ENCODE results near the gene NKG7. TPM values are rescaled to one million over a fixed set of nuclear protein-coding genes. Genes with fewer than 3 reads are reported as not detected.

Gene NKG7
- total RNA-seq, 1 donor = not detected

DNA sequence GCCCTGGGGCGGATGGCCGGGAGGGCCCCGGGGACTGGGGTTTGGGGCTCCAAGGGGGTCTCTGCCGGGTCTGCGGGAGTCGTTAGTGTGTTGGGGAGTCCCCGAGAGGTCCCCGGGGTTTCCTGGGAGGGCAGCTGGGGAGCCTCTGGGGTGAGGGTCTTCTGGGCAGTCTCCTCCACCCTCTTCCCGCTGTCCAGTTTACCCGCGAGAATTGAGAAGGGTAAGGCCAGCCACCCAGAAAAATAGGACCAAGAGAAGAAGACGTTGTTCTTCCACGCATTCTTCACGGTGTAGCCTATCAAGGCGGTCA, 5.2 kb downstream of the NKG7 start:
- Histone ChIP-seq H3K4me1 (ENCODE audit: insufficient read depth, low read length) (peaks cover 39% of the 10 kb centered on the region), H3K4me3 (ENCODE audit: insufficient read depth, low read length) (peak overlapping the region; percentile 99), H3K36me3 (ENCODE audit: insufficient read depth, low read length) (no peaks in the 10 kb centered on the region), H3K79me2 (ENCODE audit: insufficient read depth, low read length) (peaks cover 30% of the 10 kb centered on the region), H3K27me3 (ENCODE audit: insufficient read depth, low read length) (no peaks in the 10 kb centered on the region), H3K9me3 (ENCODE audit: low read depth, low read length) (no peaks in the 10 kb centered on the region), H2AFZ (ENCODE audit: low read length) (peak overlapping the region; percentile 94), H3K27ac (ENCODE audit: low read depth, low read length) (peak overlapping the region; percentile 70), H4K20me1 (ENCODE audit: insufficient read depth, low read length) (no peaks in the 10 kb centered on the region), H3K4me2 (ENCODE audit: insufficient read depth, low read length) (peak overlapping the region; percentile 100)
- TF ChIP-seq, protein P1, sequence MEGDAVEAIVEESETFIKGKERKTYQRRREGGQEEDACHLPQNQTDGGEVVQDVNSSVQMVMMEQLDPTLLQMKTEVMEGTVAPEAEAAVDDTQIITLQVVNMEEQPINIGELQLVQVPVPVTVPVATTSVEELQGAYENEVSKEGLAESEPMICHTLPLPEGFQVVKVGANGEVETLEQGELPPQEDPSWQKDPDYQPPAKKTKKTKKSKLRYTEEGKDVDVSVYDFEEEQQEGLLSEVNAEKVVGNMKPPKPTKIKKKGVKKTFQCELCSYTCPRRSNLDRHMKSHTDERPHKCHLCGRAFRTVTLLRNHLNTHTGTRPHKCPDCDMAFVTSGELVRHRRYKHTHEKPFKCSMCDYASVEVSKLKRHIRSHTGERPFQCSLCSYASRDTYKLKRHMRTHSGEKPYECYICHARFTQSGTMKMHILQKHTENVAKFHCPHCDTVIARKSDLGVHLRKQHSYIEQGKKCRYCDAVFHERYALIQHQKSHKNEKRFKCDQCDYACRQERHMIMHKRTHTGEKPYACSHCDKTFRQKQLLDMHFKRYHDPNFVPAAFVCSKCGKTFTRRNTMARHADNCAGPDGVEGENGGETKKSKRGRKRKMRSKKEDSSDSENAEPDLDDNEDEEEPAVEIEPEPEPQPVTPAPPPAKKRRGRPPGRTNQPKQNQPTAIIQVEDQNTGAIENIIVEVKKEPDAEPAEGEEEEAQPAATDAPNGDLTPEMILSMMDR (IDR thresholded peaks at IDR 0.05; ENCODE audit: extremely low read depth, low read depth, low read length) = no peak
- peak; percentile 62 for DNase-seq (ENCODE audit: insufficient read length, low spot score, missing footprints)

DNA sequence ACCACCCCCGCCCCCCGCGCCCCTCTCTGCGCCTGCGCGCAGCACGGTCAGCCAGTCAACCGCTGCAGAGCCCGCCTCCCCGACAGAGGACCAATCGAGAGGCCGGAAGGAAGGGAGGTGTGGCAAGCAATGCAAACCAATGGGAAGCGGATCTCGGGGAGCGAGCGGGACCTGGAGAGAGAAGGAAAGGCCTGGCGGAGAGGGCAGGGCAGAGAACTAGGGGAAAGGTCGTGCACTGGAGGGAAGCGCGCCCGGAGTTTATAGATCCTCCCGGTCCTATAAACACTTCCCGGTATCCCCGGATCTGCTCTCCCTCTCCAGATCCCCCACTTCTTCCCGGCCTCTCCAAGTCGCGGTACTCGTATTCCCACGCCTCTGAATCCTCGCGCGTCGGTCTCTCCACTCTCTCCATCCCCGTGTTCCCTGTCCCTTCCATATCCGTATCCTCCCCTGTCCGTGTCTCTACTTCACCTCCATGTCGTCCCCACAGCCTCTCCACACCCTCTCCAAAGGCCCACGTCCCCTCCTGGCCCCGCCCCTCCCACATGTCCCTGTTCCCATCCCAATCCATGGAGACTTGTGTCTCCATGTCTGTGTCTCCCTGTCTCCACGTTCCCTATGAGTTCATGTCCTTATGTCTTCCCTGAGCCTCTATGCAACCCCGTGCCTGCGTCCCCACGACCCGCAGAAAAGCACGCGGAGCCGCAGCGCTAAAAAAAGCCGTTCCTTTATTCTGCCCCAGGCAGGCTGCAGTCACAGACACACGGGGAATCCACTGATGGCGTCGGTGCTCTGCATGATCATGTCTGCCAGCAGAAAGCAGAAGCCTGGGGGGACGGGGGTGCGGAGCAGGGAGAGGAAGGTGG, 5.8 kb downstream of the NKG7 start:
- H4K20me1 ChIP-seq (ENCODE audit: insufficient read depth, low read length) = no peaks in the 10 kb centered on the region
- peak overlapping the region; percentile 70 for H3K27ac ChIP-seq (ENCODE audit: low read depth, low read length)
- H3K36me3 ChIP-seq (ENCODE audit: insufficient read depth, low read length) = no peaks in the 10 kb centered on the region
- H3K4me1 ChIP-seq (ENCODE audit: insufficient read depth, low read length) = peaks cover 42% of the 10 kb centered on the region
- peak overlapping the region; percentile 100 for H3K4me2 ChIP-seq (ENCODE audit: insufficient read depth, low read length)
- TF ChIP-seq, protein P1 (IDR thresholded peaks at IDR 0.05; ENCODE audit: extremely low read depth, low read depth, low read length) = no peak
- peak; percentile 99 for DNase-seq (ENCODE audit: insufficient read length, low spot score, missing footprints)
- H3K4me3 ChIP-seq (ENCODE audit: insufficient read depth, low read length) = peak overlapping the region; percentile 99
- peaks cover 35% of the 10 kb centered on the region for H3K79me2 ChIP-seq (ENCODE audit: insufficient read depth, low read length)
- H3K27me3 ChIP-seq (ENCODE audit: insufficient read depth, low read length) = no peaks in the 10 kb centered on the region
- peak overlapping the region; percentile 94 for H2AFZ ChIP-seq (ENCODE audit: low read length)
- H3K9me3 ChIP-seq (ENCODE audit: low read depth, low read length) = no peaks in the 10 kb centered on the region

DNA sequence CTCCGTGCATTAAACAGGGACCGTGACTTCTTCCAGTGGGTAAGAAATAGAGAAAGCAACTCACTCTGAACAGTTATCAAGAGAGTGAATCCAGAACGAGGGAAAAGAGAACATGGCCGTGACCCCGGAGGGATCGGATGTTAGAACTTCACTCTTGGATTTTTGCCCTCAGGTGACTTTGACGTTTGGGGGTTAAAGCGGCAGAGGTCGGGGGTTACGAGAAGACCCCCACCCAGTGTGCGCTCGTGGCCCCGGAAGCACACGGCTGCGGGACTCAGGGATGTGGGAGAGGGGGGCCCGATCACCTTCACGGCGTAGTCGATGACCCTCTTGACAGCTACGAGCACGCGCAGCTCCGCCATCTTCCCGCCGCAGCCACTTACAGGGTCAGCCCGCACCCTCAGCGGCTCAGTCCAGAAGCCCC, 6.5 kb downstream of the NKG7 start, which contains the start of gene ETFB:
Gene ETFB (minus strand): TSS at position 424 of the 424 bp plus-strand sequence. CDS start 62 bp downstream, at position 362.
- Histone ChIP-seq H3K4me1 (ENCODE audit: insufficient read depth, low read length) (peaks cover 42% of the 10 kb centered on the region), H3K36me3 (ENCODE audit: insufficient read depth, low read length) (no peaks in the 10 kb centered on the region), H3K4me2 (ENCODE audit: insufficient read depth, low read length) (peak within 1 kb of the TSS; percentile 100), H3K79me2 (ENCODE audit: insufficient read depth, low read length) (peaks cover 39% of the 10 kb centered on the region), H3K9me3 (ENCODE audit: low read depth, low read length) (no peaks in the 10 kb centered on the region), H2AFZ (ENCODE audit: low read length) (peak within 1 kb of the TSS; percentile 94), H3K27ac (ENCODE audit: low read depth, low read length) (peak within 1 kb of the TSS; percentile 98), H3K27me3 (ENCODE audit: insufficient read depth, low read length) (no peaks in the 10 kb centered on the region), H3K4me3 (ENCODE audit: insufficient read depth, low read length) (peak within 1 kb of the TSS; percentile 99), H4K20me1 (ENCODE audit: insufficient read depth, low read length) (no peaks in the 10 kb centered on the region)
- DNase-seq (ENCODE audit: insufficient read length, low spot score, missing footprints) = no peak
- TF ChIP-seq, protein P1 (IDR thresholded peaks at IDR 0.05; ENCODE audit: extremely low read depth, low read depth, low read length) = no peak

DNA sequence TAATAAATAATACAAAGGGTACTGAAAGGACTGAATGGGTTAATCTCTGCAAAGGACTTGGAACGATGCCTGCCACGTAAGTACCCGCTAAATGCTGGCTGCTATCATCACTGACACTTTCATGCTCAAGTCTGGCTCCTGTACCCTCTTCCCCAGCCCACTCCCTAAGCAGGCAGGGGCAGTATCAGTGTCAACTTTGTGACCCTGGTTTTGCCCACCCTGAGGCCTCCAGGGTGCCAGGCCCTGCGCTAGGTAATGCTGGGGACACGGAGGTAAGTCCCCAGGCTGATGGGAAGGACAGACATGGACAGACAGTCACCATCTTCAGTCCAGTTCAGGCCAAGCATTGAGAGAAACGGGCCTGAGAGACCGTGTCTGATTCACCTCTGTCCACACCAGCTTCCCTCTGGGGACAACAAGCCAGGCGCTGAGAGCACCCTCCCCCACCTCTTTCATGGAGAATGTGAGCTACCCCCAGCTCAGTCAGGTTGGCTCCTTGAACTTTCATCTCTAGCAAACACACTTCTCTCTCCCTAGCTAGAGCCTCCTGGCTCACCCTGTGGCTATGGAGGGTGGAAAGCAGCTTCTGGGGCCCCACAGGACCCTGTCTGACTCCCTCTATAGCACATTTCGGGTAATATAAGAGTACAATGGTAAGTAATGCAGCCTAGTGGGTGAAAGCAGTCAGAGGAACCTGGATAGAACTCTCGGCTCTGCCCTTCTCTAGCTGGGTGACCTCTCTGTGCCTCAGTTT, 7.1 kb downstream of the NKG7 start:
- peak; percentile 76 for DNase-seq (ENCODE audit: insufficient read length, low spot score, missing footprints)
- peak overlapping the region; percentile 98 for H3K27ac ChIP-seq (ENCODE audit: low read depth, low read length)
- H3K9me3 ChIP-seq (ENCODE audit: low read depth, low read length) = no peaks in the 10 kb centered on the region
- H3K4me3 ChIP-seq (ENCODE audit: insufficient read depth, low read length) = peak overlapping the region; percentile 99
- H3K36me3 ChIP-seq (ENCODE audit: insufficient read depth, low read length) = no peaks in the 10 kb centered on the region
- no peaks in the 10 kb centered on the region for H3K27me3 ChIP-seq (ENCODE audit: insufficient read depth, low read length)
- peak overlapping the region; percentile 85 for H2AFZ ChIP-seq (ENCODE audit: low read length)
- peak overlapping the region; percentile 100 for H3K4me2 ChIP-seq (ENCODE audit: insufficient read depth, low read length)
- peaks cover 42% of the 10 kb centered on the region for H3K79me2 ChIP-seq (ENCODE audit: insufficient read depth, low read length)
- H3K4me1 ChIP-seq (ENCODE audit: insufficient read depth, low read length) = peaks cover 42% of the 10 kb centered on the region
- TF ChIP-seq, protein P1 (IDR thresholded peaks at IDR 0.05; ENCODE audit: extremely low read depth, low read depth, low read length) = peak; percentile 14
- no peaks in the 10 kb centered on the region for H4K20me1 ChIP-seq (ENCODE audit: insufficient read depth, low read length)
